HEK293 (cell line): ENCODE measurements around the gene PHF23.

Source experiments
- GLI4 ChIP-seq: fragments of 450-650 bp; formaldehyde crosslinking; IDR thresholded peaks from 2 replicates; pipeline ENCODE4 v1.5.1; 2016; ENCODE audit warnings: missing biosample characterization, missing genetic modification characterization
- GLIS1 ChIP-seq: fragments of 450-650 bp; formaldehyde crosslinking; IDR thresholded peaks from 2 replicates; pipeline ENCODE4 v1.5.1; 2016; ENCODE audit warnings: missing biosample characterization, missing genetic modification characterization
- PRDM2 ChIP-seq: fragments of 450-650 bp; formaldehyde crosslinking; IDR thresholded peaks from 2 replicates; pipeline ENCODE4 v1.5.1; 2016; ENCODE audit warnings: missing biosample characterization, missing genetic modification characterization, borderline replicate concordance
- REST ChIP-seq: fragments of 450-650 bp; formaldehyde crosslinking; IDR thresholded peaks from 2 replicates; pipeline ENCODE4 v1.5.1; 2016; ENCODE audit warnings: missing biosample characterization, missing genetic modification characterization
- SP2 ChIP-seq: fragments of 450-650 bp; formaldehyde crosslinking; IDR thresholded peaks from 2 replicates; pipeline ENCODE4 v1.5.1; 2016; ENCODE audit warnings: missing biosample characterization, missing genetic modification characterization
- SP7 ChIP-seq: fragments of 450-650 bp; formaldehyde crosslinking; IDR thresholded peaks from 2 replicates; pipeline ENCODE4 v1.5.1; 2016; ENCODE audit warnings: missing biosample characterization, missing genetic modification characterization
- TCF7L2 ChIP-seq: IDR thresholded peaks from 2 replicates; pipeline ENCODE4 v1.6.1; 2011; ENCODE audit warnings: low read depth, mild to moderate bottlenecking, inconsistent platforms, low read length, moderate library complexity, borderline replicate concordance
- TRIM28 ChIP-seq: IDR thresholded peaks from 2 replicates; pipeline ENCODE4 v1.6.1; 2011; ENCODE audit warnings: low read length, control low read depth, borderline replicate concordance
- YY1 ChIP-seq: fragments of 450-650 bp; formaldehyde crosslinking; IDR thresholded peaks from 2 replicates; pipeline ENCODE4 v1.5.1; 2018; ENCODE audit warnings: missing biosample characterization, missing genetic modification characterization
- ZFHX2 ChIP-seq: fragments of 450-650 bp; formaldehyde crosslinking; conservative IDR thresholded peaks from 2 replicates; pipeline ENCODE4 v1.5.1; 2016; ENCODE audit warnings: missing biosample characterization, missing genetic modification characterization
- ZNF132 ChIP-seq: fragments of 450-650 bp; formaldehyde crosslinking; IDR thresholded peaks from 2 replicates; pipeline ENCODE4 v1.5.1; 2017; ENCODE audit warnings: missing biosample characterization, missing genetic modification characterization, borderline replicate concordance
- ZNF221 ChIP-seq: fragments of 450-650 bp; formaldehyde crosslinking; IDR thresholded peaks from 2 replicates; pipeline ENCODE4 v1.5.1; 2017; ENCODE audit warnings: missing biosample characterization, missing genetic modification characterization, borderline replicate concordance
- ZNF558 ChIP-seq: fragments of 450-650 bp; formaldehyde crosslinking; IDR thresholded peaks from 2 replicates; pipeline ENCODE4 v1.5.1; 2016; ENCODE audit warnings: missing biosample characterization, missing genetic modification characterization
- ZNF560 ChIP-seq: fragments of 450-650 bp; formaldehyde crosslinking; IDR thresholded peaks from 2 replicates; pipeline ENCODE4 v1.5.1; 2017; ENCODE audit warnings: missing biosample characterization, missing genetic modification characterization, borderline replicate concordance
- ZNF626 ChIP-seq: fragments of 450-650 bp; sonication (Bioruptor Pico); formaldehyde crosslinking; IDR thresholded peaks from 2 replicates; pipeline ENCODE4 v1.5.1; 2018; ENCODE audit warnings: missing biosample characterization, missing genetic modification characterization, inconsistent platforms
- ZNF707 ChIP-seq: fragments of 450-650 bp; formaldehyde crosslinking; IDR thresholded peaks from 2 replicates; pipeline ENCODE4 v1.5.1; 2016; ENCODE audit warnings: missing biosample characterization, missing genetic modification characterization
- ZNF777 ChIP-seq: fragments of 450-650 bp; formaldehyde crosslinking; IDR thresholded peaks from 2 replicates; pipeline ENCODE4 v1.5.1; 2017; ENCODE audit warnings: missing biosample characterization, missing genetic modification characterization, borderline replicate concordance
- TF ChIP-seq, protein P1 (sequence below): fragments of 450-650 bp; formaldehyde crosslinking; IDR thresholded peaks from 2 replicates; pipeline ENCODE4 v1.5.1; 2016; ENCODE audit warnings: missing biosample characterization, missing genetic modification characterization
- TF ChIP-seq, protein P2 (sequence below): fragments of 450-650 bp; formaldehyde crosslinking; IDR thresholded peaks from 2 replicates; pipeline ENCODE4 v1.5.1; 2016; ENCODE audit warnings: missing biosample characterization, missing genetic modification characterization
- TF ChIP-seq, protein P3 (sequence below): fragments of 450-650 bp; formaldehyde crosslinking; IDR thresholded peaks from 2 replicates; pipeline ENCODE4 v1.5.1; 2016; ENCODE audit warnings: missing biosample characterization, missing genetic modification characterization
- TF ChIP-seq, protein P4 (sequence below): fragments of 450-650 bp; formaldehyde crosslinking; IDR thresholded peaks from 2 replicates; pipeline ENCODE4 v1.5.1; 2016; ENCODE audit warnings: missing biosample characterization, missing genetic modification characterization

The PHF23 gene

GRCh38 chr17:7241783-7242716 lies 2.8 kb upstream of the PHF23 start, which contains the start of gene GABARAP (continued):
- TF ChIP-seq GLIS1 (tag by site-specific recombination) (peak; percentile 89), PRDM2 (tag by site-specific recombination) (no peak), ZNF132 (tag by site-specific recombination) (no peak), SP2 (tag by site-specific recombination) (peak; percentile 79), ZNF707 (tag by site-specific recombination) (no peak), ZNF560 (tag by site-specific recombination) (no peak), YY1 (tag by site-specific recombination) (no peak), GLI4 (tag by site-specific recombination) (no peak), ZNF221 (tag by site-specific recombination) (no peak), REST (tag by site-specific recombination) (peak; percentile 81), TRIM28 (no peak), ZNF558 (tag by site-specific recombination) (no peak), ZNF777 (no peak), TCF7L2 (no peak), SP7 (tag by site-specific recombination) (no peak; the same call in 1 of the 2 replicates), ZNF626 (tag by site-specific recombination) (no peak), ZFHX2 (peak; percentile 66)
- TF ChIP-seq, protein P1, sequence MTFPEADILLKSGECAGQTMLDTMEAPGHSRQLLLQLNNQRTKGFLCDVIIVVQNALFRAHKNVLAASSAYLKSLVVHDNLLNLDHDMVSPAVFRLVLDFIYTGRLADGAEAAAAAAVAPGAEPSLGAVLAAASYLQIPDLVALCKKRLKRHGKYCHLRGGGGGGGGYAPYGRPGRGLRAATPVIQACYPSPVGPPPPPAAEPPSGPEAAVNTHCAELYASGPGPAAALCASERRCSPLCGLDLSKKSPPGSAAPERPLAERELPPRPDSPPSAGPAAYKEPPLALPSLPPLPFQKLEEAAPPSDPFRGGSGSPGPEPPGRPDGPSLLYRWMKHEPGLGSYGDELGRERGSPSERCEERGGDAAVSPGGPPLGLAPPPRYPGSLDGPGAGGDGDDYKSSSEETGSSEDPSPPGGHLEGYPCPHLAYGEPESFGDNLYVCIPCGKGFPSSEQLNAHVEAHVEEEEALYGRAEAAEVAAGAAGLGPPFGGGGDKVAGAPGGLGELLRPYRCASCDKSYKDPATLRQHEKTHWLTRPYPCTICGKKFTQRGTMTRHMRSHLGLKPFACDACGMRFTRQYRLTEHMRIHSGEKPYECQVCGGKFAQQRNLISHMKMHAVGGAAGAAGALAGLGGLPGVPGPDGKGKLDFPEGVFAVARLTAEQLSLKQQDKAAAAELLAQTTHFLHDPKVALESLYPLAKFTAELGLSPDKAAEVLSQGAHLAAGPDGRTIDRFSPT (tag by site-specific recombination): no peak; the same call in 1 of the 2 replicates
- TF ChIP-seq, protein P2, sequence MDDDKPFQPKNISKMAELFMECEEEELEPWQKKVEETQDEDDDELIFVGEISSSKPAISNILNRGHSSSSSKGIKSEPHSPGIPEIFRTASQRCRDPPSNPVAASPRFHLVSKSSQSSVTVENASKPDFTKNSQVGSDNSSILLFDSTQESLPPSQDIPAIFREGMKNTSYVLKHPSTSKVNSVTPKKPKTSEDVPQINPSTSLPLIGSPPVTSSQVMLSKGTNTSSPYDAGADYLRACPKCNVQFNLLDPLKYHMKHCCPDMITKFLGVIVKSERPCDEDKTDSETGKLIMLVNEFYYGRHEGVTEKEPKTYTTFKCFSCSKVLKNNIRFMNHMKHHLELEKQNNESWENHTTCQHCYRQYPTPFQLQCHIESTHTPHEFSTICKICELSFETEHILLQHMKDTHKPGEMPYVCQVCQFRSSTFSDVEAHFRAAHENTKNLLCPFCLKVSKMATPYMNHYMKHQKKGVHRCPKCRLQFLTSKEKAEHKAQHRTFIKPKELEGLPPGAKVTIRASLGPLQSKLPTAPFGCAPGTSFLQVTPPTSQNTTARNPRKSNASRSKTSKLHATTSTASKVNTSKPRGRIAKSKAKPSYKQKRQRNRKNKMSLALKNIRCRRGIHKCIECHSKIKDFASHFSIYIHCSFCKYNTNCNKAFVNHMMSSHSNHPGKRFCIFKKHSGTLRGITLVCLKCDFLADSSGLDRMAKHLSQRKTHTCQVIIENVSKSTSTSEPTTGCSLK (tag by site-specific recombination): no peak
- TF ChIP-seq, protein P3, sequence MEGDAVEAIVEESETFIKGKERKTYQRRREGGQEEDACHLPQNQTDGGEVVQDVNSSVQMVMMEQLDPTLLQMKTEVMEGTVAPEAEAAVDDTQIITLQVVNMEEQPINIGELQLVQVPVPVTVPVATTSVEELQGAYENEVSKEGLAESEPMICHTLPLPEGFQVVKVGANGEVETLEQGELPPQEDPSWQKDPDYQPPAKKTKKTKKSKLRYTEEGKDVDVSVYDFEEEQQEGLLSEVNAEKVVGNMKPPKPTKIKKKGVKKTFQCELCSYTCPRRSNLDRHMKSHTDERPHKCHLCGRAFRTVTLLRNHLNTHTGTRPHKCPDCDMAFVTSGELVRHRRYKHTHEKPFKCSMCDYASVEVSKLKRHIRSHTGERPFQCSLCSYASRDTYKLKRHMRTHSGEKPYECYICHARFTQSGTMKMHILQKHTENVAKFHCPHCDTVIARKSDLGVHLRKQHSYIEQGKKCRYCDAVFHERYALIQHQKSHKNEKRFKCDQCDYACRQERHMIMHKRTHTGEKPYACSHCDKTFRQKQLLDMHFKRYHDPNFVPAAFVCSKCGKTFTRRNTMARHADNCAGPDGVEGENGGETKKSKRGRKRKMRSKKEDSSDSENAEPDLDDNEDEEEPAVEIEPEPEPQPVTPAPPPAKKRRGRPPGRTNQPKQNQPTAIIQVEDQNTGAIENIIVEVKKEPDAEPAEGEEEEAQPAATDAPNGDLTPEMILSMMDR: no peak
- TF ChIP-seq, protein P4, sequence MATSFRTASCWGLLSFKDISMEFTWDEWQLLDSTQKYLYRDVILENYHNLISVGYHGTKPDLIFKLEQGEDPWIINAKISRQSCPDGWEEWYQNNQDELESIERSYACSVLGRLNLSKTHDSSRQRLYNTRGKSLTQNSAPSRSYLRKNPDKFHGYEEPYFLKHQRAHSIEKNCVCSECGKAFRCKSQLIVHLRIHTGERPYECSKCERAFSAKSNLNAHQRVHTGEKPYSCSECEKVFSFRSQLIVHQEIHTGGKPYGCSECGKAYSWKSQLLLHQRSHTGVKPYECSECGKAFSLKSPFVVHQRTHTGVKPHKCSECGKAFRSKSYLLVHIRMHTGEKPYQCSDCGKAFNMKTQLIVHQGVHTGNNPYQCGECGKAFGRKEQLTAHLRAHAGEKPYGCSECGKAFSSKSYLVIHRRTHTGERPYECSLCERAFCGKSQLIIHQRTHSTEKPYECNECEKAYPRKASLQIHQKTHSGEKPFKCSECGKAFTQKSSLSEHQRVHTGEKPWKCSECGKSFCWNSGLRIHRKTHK (tag by site-specific recombination): no peak
